Measurements from ENCODE around the gene IGF2BP1. TPM values are rescaled to one million over a fixed set of nuclear protein-coding genes. Genes with fewer than 3 reads are reported as not detected.

The IGF2BP1 gene
- total RNA-seq, 1 donor from 2014 or later = 260 TPM

DNA sequence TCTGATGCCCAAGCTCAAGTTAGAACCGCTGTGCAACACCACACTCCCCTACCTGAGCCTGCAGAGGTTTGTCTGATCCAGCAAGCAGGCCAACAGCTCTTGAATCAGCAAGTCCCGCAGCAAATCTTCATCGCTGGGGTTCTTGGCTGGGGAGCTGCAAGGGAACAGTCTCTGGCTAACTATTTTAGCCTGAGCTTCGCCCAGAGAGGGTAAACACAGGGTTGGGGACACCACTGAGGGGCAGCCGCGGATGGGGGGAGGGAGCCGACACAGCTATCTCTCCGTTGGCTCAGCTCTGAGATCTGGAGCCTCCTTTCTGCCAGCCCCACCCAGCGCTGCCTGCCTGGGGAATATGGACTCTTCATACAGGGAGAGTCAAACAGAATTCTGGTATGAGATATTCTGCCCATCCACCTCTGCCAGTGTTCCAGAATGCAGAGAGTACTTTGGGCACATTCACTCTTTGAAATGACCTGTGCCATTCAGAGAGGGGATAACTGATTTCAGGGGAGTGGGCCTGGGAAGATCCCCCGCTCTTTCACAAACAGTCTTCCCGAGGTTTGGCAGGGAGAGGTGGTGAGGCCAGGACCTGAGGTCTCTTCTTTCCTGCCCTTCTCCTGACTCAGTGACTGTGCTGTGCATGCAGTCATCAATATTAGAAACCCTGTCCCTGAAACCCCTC is 36.2 kb upstream of the IGF2BP1 start:
- peak overlapping the region; percentile 17 for H3K27ac Mint-ChIP-seq (ENCODE audit: unreplicated experiment)

DNA sequence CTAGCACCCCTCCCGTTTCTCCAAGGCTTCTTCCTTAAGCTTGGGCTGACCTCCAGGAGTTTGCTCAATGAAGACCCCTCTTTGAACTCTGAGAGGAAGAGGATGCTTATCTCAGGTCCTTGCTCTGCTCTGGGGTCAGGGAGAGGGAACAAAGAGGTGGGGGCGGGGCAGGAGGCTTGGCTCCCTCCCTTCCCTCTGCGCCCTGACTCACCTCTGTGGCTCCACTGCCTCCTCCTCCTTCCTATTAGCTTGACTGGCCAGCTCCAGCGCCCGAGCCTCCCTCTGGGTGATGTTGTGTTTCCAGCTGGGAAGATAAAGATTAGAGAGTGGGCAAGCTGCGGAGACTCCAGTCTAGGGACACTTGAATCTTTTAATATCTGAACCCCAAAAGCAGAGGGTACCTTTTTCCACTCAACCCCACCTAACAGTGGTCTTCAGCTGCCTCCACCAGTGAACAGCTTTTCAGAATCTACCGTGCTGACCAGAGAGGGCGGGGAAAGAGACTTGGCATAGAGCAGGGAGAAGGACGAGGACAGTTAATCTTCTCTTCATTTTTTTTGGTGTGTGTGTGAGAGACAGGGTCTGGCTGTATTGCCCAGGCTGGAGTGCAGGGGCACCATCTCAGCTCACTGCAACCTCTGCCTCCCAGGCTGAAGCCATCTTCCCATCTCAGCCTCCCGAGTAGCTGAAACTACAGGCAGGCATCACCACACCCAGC is 35.5 kb upstream of the IGF2BP1 start:
- Mint-ChIP-seq H3K36me3 (ENCODE audit: unreplicated experiment) (no peaks in the 10 kb centered on the region), H3K9me3 (ENCODE audit: unreplicated experiment) (no peaks in the 10 kb centered on the region), H3K4me3 (ENCODE audit: unreplicated experiment) (peak overlapping the region; percentile 49), H3K27ac (ENCODE audit: unreplicated experiment) (peak overlapping the region; percentile 17), H3K27me3 (ENCODE audit: unreplicated experiment) (peaks cover 4% of the 10 kb centered on the region), H3K4me1 (ENCODE audit: low read depth, unreplicated experiment) (peaks cover 9% of the 10 kb centered on the region)
- no peak for DNase-seq
- TF ChIP-seq, protein P1, sequence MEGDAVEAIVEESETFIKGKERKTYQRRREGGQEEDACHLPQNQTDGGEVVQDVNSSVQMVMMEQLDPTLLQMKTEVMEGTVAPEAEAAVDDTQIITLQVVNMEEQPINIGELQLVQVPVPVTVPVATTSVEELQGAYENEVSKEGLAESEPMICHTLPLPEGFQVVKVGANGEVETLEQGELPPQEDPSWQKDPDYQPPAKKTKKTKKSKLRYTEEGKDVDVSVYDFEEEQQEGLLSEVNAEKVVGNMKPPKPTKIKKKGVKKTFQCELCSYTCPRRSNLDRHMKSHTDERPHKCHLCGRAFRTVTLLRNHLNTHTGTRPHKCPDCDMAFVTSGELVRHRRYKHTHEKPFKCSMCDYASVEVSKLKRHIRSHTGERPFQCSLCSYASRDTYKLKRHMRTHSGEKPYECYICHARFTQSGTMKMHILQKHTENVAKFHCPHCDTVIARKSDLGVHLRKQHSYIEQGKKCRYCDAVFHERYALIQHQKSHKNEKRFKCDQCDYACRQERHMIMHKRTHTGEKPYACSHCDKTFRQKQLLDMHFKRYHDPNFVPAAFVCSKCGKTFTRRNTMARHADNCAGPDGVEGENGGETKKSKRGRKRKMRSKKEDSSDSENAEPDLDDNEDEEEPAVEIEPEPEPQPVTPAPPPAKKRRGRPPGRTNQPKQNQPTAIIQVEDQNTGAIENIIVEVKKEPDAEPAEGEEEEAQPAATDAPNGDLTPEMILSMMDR (IDR thresholded peaks at IDR 0.05; ENCODE audit: partially characterized antibody, unreplicated experiment) = no peak

More for the DNA sequence above, 36.2 kb upstream of the IGF2BP1 start:
- peak overlapping the region; percentile 49 for H3K4me3 Mint-ChIP-seq (ENCODE audit: unreplicated experiment)
- DNase-seq = peak; percentile 46
- H3K9me3 Mint-ChIP-seq (ENCODE audit: unreplicated experiment) = no peaks in the 10 kb centered on the region
- peaks cover 4% of the 10 kb centered on the region for H3K27me3 Mint-ChIP-seq (ENCODE audit: unreplicated experiment)
- H3K4me1 Mint-ChIP-seq (ENCODE audit: low read depth, unreplicated experiment) = peaks cover 9% of the 10 kb centered on the region
- TF ChIP-seq, protein P1 (IDR thresholded peaks at IDR 0.05; ENCODE audit: partially characterized antibody, unreplicated experiment) = no peak
- H3K36me3 Mint-ChIP-seq (ENCODE audit: unreplicated experiment) = no peaks in the 10 kb centered on the region

DNA sequence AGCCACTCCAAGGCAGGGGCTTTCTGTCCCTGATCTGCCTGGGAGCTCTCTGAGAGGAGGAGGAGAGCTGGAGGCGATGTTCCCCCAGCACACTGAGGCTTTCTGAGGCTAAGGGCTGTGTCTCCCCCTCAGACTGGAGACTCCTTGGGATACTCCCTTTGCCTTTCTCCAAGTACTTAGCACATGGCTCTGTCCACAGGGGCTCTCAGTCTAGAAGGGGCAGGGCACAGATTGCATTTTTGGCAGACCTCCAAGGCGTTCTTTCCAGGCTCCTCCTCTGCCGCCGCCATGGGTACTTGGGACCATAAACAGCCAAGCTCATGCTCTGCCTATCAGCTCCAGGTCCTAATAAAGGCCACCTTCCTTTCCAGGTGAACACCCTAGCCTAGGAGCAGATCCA is 27.0 kb upstream of the IGF2BP1 start:
- H3K27me3 Mint-ChIP-seq (ENCODE audit: unreplicated experiment) = no peaks in the 10 kb centered on the region
- H3K36me3 Mint-ChIP-seq (ENCODE audit: unreplicated experiment) = no peaks in the 10 kb centered on the region
- H3K4me1 Mint-ChIP-seq (ENCODE audit: low read depth, unreplicated experiment) = no peaks in the 10 kb centered on the region

DNA sequence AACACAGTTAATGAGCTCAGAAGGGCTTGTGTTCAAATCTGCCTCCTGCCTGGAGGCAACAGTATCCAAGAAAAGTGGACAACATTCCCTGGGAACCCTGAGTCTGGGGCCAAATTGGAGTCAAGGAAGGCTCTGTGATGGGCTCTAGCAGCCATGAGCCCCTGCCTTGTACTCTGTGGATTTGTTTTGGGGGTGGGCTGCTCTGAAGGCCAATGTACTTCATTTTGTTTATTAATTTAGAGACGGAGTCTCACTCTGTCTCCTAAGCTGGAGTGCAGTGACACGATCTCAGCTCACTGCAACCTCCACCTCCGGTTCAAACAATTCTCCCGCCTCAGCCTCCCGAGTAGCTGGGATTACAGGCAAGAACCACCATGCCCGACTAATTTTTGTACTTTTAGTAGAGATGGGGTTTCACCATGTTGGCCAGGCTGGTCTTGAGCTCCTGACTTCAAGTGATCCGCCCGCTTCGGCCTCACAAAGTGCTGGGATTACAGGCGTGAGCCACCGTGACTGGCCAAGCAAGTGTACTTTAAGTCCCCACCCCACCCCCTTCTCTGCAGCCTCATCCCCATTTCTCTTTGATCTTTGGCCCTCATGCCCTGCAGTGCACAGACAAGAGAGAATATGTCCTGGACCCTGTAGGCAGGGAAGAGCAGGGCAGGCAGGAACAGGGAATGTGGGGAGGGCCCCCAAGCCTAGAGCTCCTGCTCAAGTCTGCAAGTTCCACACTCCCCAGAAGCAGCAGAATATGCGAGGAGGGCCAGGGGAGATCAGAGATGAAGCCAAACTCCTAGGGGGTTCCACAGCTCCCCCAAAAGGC is 26.1 kb upstream of the IGF2BP1 start:
- TF ChIP-seq, protein P1 (IDR thresholded peaks at IDR 0.05; ENCODE audit: partially characterized antibody, unreplicated experiment) = no peak
- no peak for DNase-seq
- H3K36me3 Mint-ChIP-seq (ENCODE audit: unreplicated experiment) = no peaks in the 10 kb centered on the region
- H3K27me3 Mint-ChIP-seq (ENCODE audit: unreplicated experiment) = no peaks in the 10 kb centered on the region
- H3K4me3 Mint-ChIP-seq (ENCODE audit: unreplicated experiment) = no peak overlapping the region
- H3K9me3 Mint-ChIP-seq (ENCODE audit: unreplicated experiment) = peaks cover 3% of the 10 kb centered on the region
- no peaks in the 10 kb centered on the region for H3K4me1 Mint-ChIP-seq (ENCODE audit: low read depth, unreplicated experiment)
- H3K27ac Mint-ChIP-seq (ENCODE audit: unreplicated experiment) = no peak overlapping the region

More for the DNA sequence above, 27.0 kb upstream of the IGF2BP1 start:
- TF ChIP-seq, protein P1 (IDR thresholded peaks at IDR 0.05; ENCODE audit: partially characterized antibody, unreplicated experiment) = no peak
- H3K4me3 Mint-ChIP-seq (ENCODE audit: unreplicated experiment) = no peak overlapping the region
- H3K27ac Mint-ChIP-seq (ENCODE audit: unreplicated experiment) = no peak overlapping the region
- peaks cover 3% of the 10 kb centered on the region for H3K9me3 Mint-ChIP-seq (ENCODE audit: unreplicated experiment)
- DNase-seq = no peak
